IMR-90 (cell line): Measurements from ENCODE around the gene DET1. TPM values are rescaled to one million over a fixed set of nuclear protein-coding genes. Genes with fewer than 3 reads are reported as not detected.

Experiments
- ATAC-seq: fragments of 200-7000 bp; cut with Tn5 transposase; 2 replicates; pipeline ENCODE4 v1.9.1; 2020; ENCODE audit warnings: low read depth, mild to moderate bottlenecking, moderate library complexity
- BruUV-seq: library from RNA; stranded (reverse); fragments of 400-500 nt; replicated peaks from 2 replicates; lab custom pipeline; 2021; lab: Mats Ljungman, UMichigan
- CTCF ChIA-PET: fragments of 300-600 bp; formaldehyde crosslinking; extraction: SDS; loops from one replicate; lab custom pipeline; 2021; ENCODE audit warnings: antibody characterized with exemption; lab: Yijun Ruan, JAX
- POLR2A ChIA-PET: fragments of 300-600 bp; sonication (Branson Sonifier 250); formaldehyde crosslinking; loops from one replicate; lab custom pipeline; 2022; ENCODE audit warnings: antibody characterized with exemption; ENCODE audit not compliant: unreplicated experiment; lab: Charles Lee
- DNase-seq: peaks from one replicate; pipeline ENCODE4 v3.0.0; 2013
- H2AFZ ChIP-seq: replicated peaks from 2 replicates; pipeline ENCODE3; 2013; ENCODE audit warnings: low read length, mild to moderate bottlenecking; ENCODE audit not compliant: poor library complexity
- H2AK5ac ChIP-seq: 2 replicates; pipeline ENCODE4 v1.6.1; 2013; ENCODE audit warnings: low read depth, low read length, inconsistent platforms
- H2AK9ac ChIP-seq: replicated peaks from 2 replicates; pipeline ENCODE3; 2013; ENCODE audit warnings: mild to moderate bottlenecking, low read depth, low read length, moderate library complexity; ENCODE audit not compliant: poor library complexity
- H2BK120ac ChIP-seq: 2 replicates; pipeline ENCODE4 v1.6.1; 2013; ENCODE audit warnings: low read depth, low read length, inconsistent platforms
- H2BK15ac ChIP-seq: 3 replicates; pipeline ENCODE4 v1.6.1; 2013; ENCODE audit warnings: low read depth, low read length, inconsistent platforms
- H2BK20ac ChIP-seq: 2 replicates; pipeline ENCODE4 v1.6.1; 2013; ENCODE audit warnings: low read depth, mild to moderate bottlenecking, inconsistent platforms, low read length, moderate library complexity
- H2BK5ac ChIP-seq: 2 replicates; pipeline ENCODE4 v1.6.1; 2013; ENCODE audit warnings: mild to moderate bottlenecking, low read depth, low read length, inconsistent platforms; ENCODE audit not compliant: poor library complexity, severe bottlenecking
- H3K14ac ChIP-seq: replicated peaks from 2 replicates; pipeline ENCODE4 v1.6.1; 2013; ENCODE audit warnings: low read depth, low read length, inconsistent platforms
- H3K18ac ChIP-seq: 2 replicates; pipeline ENCODE4 v1.6.1; 2013; ENCODE audit warnings: low read depth, low read length, control low read depth
- H3K23ac ChIP-seq: 2 replicates; pipeline ENCODE4 v1.6.1; 2013; ENCODE audit warnings: low read depth, low read length, inconsistent platforms
- H3K27ac ChIP-seq: 2 replicates; pipeline ENCODE4 v1.5.1; 2013; ENCODE audit warnings: mild to moderate bottlenecking, control low read depth, low read length; ENCODE audit not compliant: insufficient read depth
- H3K27me3 ChIP-seq: 2 replicates; pipeline ENCODE4 v1.6.1; 2013; ENCODE audit warnings: low read length; ENCODE audit not compliant: control insufficient read depth, insufficient read depth
- H3K36me3 ChIP-seq: 2 replicates; pipeline ENCODE4 v1.6.1; 2013; ENCODE audit warnings: low read length, mixed read lengths; ENCODE audit not compliant: control insufficient read depth, insufficient read depth
- H3K4ac ChIP-seq: 2 replicates; pipeline ENCODE4 v1.6.1; 2013; ENCODE audit warnings: low read depth, low read length, inconsistent platforms
- H3K4me1 ChIP-seq: 2 replicates; pipeline ENCODE4 v1.6.1; 2013; ENCODE audit warnings: low read length, mixed read lengths; ENCODE audit not compliant: control insufficient read depth, insufficient read depth
- H3K4me2 ChIP-seq: 2 replicates; pipeline ENCODE4 v1.6.1; 2013; ENCODE audit warnings: low read depth, mild to moderate bottlenecking, control low read depth, low read length, moderate library complexity
- H3K4me3 ChIP-seq: 2 replicates; pipeline ENCODE4 v1.5.1; 2013; ENCODE audit warnings: low read depth, mild to moderate bottlenecking, control low read depth, low read length, moderate library complexity; ENCODE audit not compliant: insufficient read depth
- H3K56ac ChIP-seq: 2 replicates; pipeline ENCODE4 v1.6.1; 2013; ENCODE audit warnings: low read length, inconsistent platforms; ENCODE audit not compliant: insufficient read depth; ENCODE audit errors: extremely low read depth
- H3K79me1 ChIP-seq, 2 experiments: 2 replicates each; pipeline ENCODE4 v1.6.1; 2013; ENCODE audit warnings: low read length in 2 of 2, inconsistent platforms in 1 of 2, low read depth in 1 of 2
- H3K9ac ChIP-seq: 2 replicates; pipeline ENCODE4 v1.6.1; 2013; ENCODE audit warnings: low read depth, low read length, control low read depth
- H3K9me1 ChIP-seq: 2 replicates; pipeline ENCODE4 v1.6.1; 2013; ENCODE audit warnings: low read length, inconsistent platforms; ENCODE audit not compliant: insufficient read depth
- H3K9me3 ChIP-seq: 2 replicates; pipeline ENCODE4 v1.6.1; 2013; ENCODE audit warnings: low read length; ENCODE audit not compliant: control insufficient read depth, insufficient read depth
- H4K20me1 ChIP-seq: 2 replicates; pipeline ENCODE4 v1.6.1; 2013; ENCODE audit warnings: low read length, inconsistent platforms; ENCODE audit not compliant: insufficient read depth
- H4K5ac ChIP-seq: 2 replicates; pipeline ENCODE4 v1.6.1; 2013; ENCODE audit warnings: mild to moderate bottlenecking, low read depth, low read length, control low read depth
- H4K8ac ChIP-seq, 2 experiments: 2 replicates each; pipeline ENCODE4 v1.6.1; 2013; ENCODE audit warnings: low read depth in 2 of 2, low read length in 2 of 2, control low read depth in 1 of 2, inconsistent platforms in 1 of 2
- H4K91ac ChIP-seq: 2 replicates; pipeline ENCODE4 v1.6.1; 2013; ENCODE audit warnings: low read depth, low read length, inconsistent platforms; ENCODE audit not compliant: insufficient read depth
- BHLHE40 ChIP-seq: fragments of 150-350 bp; IDR thresholded peaks from 2 replicates; pipeline ENCODE4 v1.6.1; 2016; ENCODE audit warnings: mild to moderate bottlenecking, low read depth, low read length
- CEBPB ChIP-seq: IDR thresholded peaks from 2 replicates; pipeline ENCODE4 v1.6.1; 2012; ENCODE audit warnings: low read depth, low read length, improper control_type of control experiment
- CHD1 ChIP-seq: IDR thresholded peaks from 2 replicates; pipeline ENCODE4 v1.6.1; 2012; ENCODE audit warnings: low read depth, low read length, improper control_type of control experiment
- CTCF ChIP-seq: conservative IDR thresholded peaks from 2 replicates; pipeline ENCODE4 v1.5.1; 2012; ENCODE audit warnings: mild to moderate bottlenecking, low read depth, low read length, improper control_type of control experiment
- ELK1 ChIP-seq: fragments of 150-350 bp; IDR thresholded peaks from 2 replicates; pipeline ENCODE4 v1.6.1; 2016; ENCODE audit warnings: low read depth, mild to moderate bottlenecking, low read length, moderate library complexity, borderline replicate concordance
- FOS ChIP-seq: fragments of 150-350 bp; IDR thresholded peaks from 2 replicates; pipeline ENCODE4 v1.6.1; 2016; ENCODE audit warnings: low read depth, low read length
- MAFK ChIP-seq: IDR thresholded peaks from 2 replicates; pipeline ENCODE4 v1.6.1; 2012; ENCODE audit warnings: low read depth, low read length, improper control_type of control experiment
- MAZ ChIP-seq: IDR thresholded peaks from 2 replicates; pipeline ENCODE4 v1.6.1; 2012; ENCODE audit warnings: low read depth, mild to moderate bottlenecking, low read length, improper control_type of control experiment, moderate library complexity, borderline replicate concordance
- MXI1 ChIP-seq: IDR thresholded peaks from 2 replicates; pipeline ENCODE4 v1.6.1; 2012; ENCODE audit warnings: low read depth, mild to moderate bottlenecking, low read length, moderate library complexity, borderline replicate concordance
- NFE2L2 ChIP-seq: fragments of 150-350 bp; IDR thresholded peaks from 2 replicates; pipeline ENCODE4 v1.6.1; 2016; ENCODE audit warnings: low read depth, mild to moderate bottlenecking, low read length
- POLR2A ChIP-seq: IDR thresholded peaks from 2 replicates; pipeline ENCODE4 v1.6.1; 2012; ENCODE audit warnings: mild to moderate bottlenecking, low read depth, low read length
- RAD21 ChIP-seq: IDR thresholded peaks from 2 replicates; pipeline ENCODE4 v1.6.1; 2012; ENCODE audit warnings: low read length, improper control_type of control experiment
- RCOR1 ChIP-seq: IDR thresholded peaks from 2 replicates; pipeline ENCODE4 v1.6.1; 2012; ENCODE audit warnings: mild to moderate bottlenecking, low read length, improper control_type of control experiment; ENCODE audit not compliant: insufficient replicate concordance
- SMC3 ChIP-seq: fragments of 150-350 bp; IDR thresholded peaks from 2 replicates; pipeline ENCODE4 v1.6.1; 2016; ENCODE audit warnings: low read depth, mild to moderate bottlenecking, antibody characterized with exemption, low read length, moderate library complexity
- USF2 ChIP-seq: fragments of 150-350 bp; IDR thresholded peaks from 2 replicates; pipeline ENCODE4 v1.6.1; 2017; ENCODE audit warnings: mild to moderate bottlenecking, antibody characterized with exemption, low read length, low read depth
- WGBS, 2 experiments: methylation state at CpG; one replicate each; pipeline versions ENCODE4 v1.1.5 to v1.1.7; 2013; ENCODE audit warnings: missing lambda C conversion rate in 2 of 2; ENCODE audit not compliant: insufficient read length in 1 of 2; ENCODE audit errors: extremely low coverage in 2 of 2; 5-methylcytosine and 5-hydroxymethylcytosine counted together
- dilution Hi-C: fragments of 300-500 bp; cut with HindIII; formaldehyde crosslinking; loops from one replicate; pipeline ENCODE4 v1.14.3; 2018; ENCODE audit warnings: low sequenced_read_pairs; ENCODE audit not compliant: unreplicated experiment
- in situ Hi-C: fragments of 300-500 bp; cut with MboI; formaldehyde crosslinking; loops from 3 replicates; pipeline ENCODE4 v1.14.3; 2019; ENCODE audit warnings: low sequenced_read_pairs, inconsistent platforms, mixed read lengths
- intact Hi-C: fragments of 100-400 bp; cut with micrococcal nuclease; formaldehyde crosslinking; loops from 2 replicates; pipeline ENCODE4 v1.10.0; 2022
- polyA plus RNA-seq, 3 experiments: library from polyadenylated mRNA; depleted of rRNA; stranded (reverse); fragments of >200 nt; gene quantifications; 2 replicates each; pipeline ENCODE4 v1.2.3, GENCODE V29; 2012; ENCODE audit warnings: low replicate concordance in 1 of 3
- total RNA-seq: library from RNA; depleted of rRNA; stranded (reverse); fragments of >200 nt; gene quantifications from 2 replicates; pipeline ENCODE4 v1.2.3, GENCODE V29; 2012

Gene DET1
- total and polyA plus RNA-seq, 2 of the 4 experiments (the other 2 are of a cell fraction), result 5.6 to 9.1 TPM

- BruUV-seq, result no TSS peak
- CTCF ChIA-PET, result no interaction called here
- dilution Hi-C loops, result no loop called here
- no peak for TF ChIP-seq MAFK
- TF ChIP-seq NFE2L2, result no peak
- no peak for TF ChIP-seq ELK1
- TF ChIP-seq SMC3, result no peak
- TF ChIP-seq CTCF, result no peak
- no peak for TF ChIP-seq MXI1
- no peak for TF ChIP-seq CHD1
- no peak for TF ChIP-seq POLR2A
- no peak for TF ChIP-seq BHLHE40
- TF ChIP-seq RAD21, result no peak
- no peak for TF ChIP-seq MAZ
- no peak for TF ChIP-seq USF2
- no peak for TF ChIP-seq RCOR1
- TF ChIP-seq CEBPB, result no peak
- TF ChIP-seq FOS, result no peak
Measured at GRCh38 chr15:88537591-88538317, 8.7 kb downstream of the DET1 start.

More at GRCh38 chr15:88537591-88538317, 8.7 kb downstream of the DET1 start:
- Histone ChIP-seq H4K5ac (no peak overlapping the region), H2BK120ac (no peak overlapping the region), H3K9me3 (no peaks in the 10 kb centered on the region), H3K14ac (no peak overlapping the region), H4K8ac (no peak overlapping the region), H2BK5ac (no peak overlapping the region), H3K4ac (no peak overlapping the region), H3K56ac (no peak overlapping the region), H3K27ac (no peak overlapping the region), H3K36me3 (no peaks in the 10 kb centered on the region; the same call in 1 of the 2 replicates), H3K18ac (no peak overlapping the region), H4K20me1 (no peaks in the 10 kb centered on the region), H2AFZ (no peak overlapping the region), H2AK5ac (no peak overlapping the region), H2BK20ac (no peak overlapping the region), H4K91ac (no peak overlapping the region), H2AK9ac (peak overlapping the region; percentile 9), H3K79me1 (peaks cover 10 to 15% of the 10 kb centered on the region in 2 experiments; a peak in 2 of 4 replicates), H3K27me3 (no peaks in the 10 kb centered on the region), H3K4me1 (peaks cover under 1% of the 10 kb centered on the region; the same call in 1 of the 2 replicates), H3K9ac (no peak overlapping the region), H3K4me2 (no peak overlapping the region), H3K9me1 (peaks cover 5% of the 10 kb centered on the region; the same call in 1 of the 2 replicates), H3K23ac (no peak overlapping the region), H3K4me3 (no peak overlapping the region), H2BK15ac (no peak overlapping the region)
- POLR2A ChIA-PET, result no interaction called here
- intact Hi-C loops, result no loop called here
- ATAC-seq, result no peak
- in situ Hi-C loops, result no loop called here
- WGBS, 2 experiments, result 75% methylated on average over 1 of the region's 7 CpGs; no CpG with 5 or more reads in 1 of the 2 experiments
- no peak for DNase-seq
